Adipocyte (in vitro differentiated cells): Measurements from ENCODE around the gene MOB3C.
"Not testable (repeated sequence)": the region's sequence is repeated elsewhere in the genome, so short reads cannot be mapped to it uniquely, and the experiment has no call there.

Experiments used
- DNase-seq: peaks from one replicate; pipeline ENCODE4 v3.0.0-alpha.2; 2015; ENCODE audit warnings: low read depth
- H3K27me3 ChIP-seq: replicated peaks from 2 replicates; pipeline ENCODE4 v1.7.0; 2013; ENCODE audit warnings: mild to moderate bottlenecking, low read length, moderate library complexity; ENCODE audit not compliant: control insufficient read depth, insufficient read depth
- H3K36me3 ChIP-seq: 2 replicates; pipeline ENCODE4 v1.7.0; 2013; ENCODE audit warnings: low read length, mild to moderate bottlenecking, moderate library complexity; ENCODE audit not compliant: control insufficient read depth, insufficient read depth, severe bottlenecking
- H3K4me1 ChIP-seq: 2 replicates; pipeline ENCODE4 v1.7.0; 2013; ENCODE audit warnings: mild to moderate bottlenecking, low read length, moderate library complexity; ENCODE audit not compliant: control insufficient read depth, insufficient read depth
- H3K4me3 ChIP-seq: 2 replicates; pipeline ENCODE4 v1.7.0; 2013; ENCODE audit warnings: mild to moderate bottlenecking, low read length, moderate library complexity
- H3K9ac ChIP-seq: 2 replicates; pipeline ENCODE4 v1.7.0; 2013; ENCODE audit warnings: mild to moderate bottlenecking, low read length, moderate library complexity
- H3K9me3 ChIP-seq: 2 replicates; pipeline ENCODE4 v1.7.0; 2013; ENCODE audit warnings: mild to moderate bottlenecking, low read length, moderate library complexity; ENCODE audit not compliant: control insufficient read depth

MOB3C gene

GRCh38 chr1:46616277-46617107 is at the start of gene MOB3C:
MOB3C (minus strand) TSS chr1:46616811; CDS start chr1:46613321, 3,490 bp downstream.
- Histone ChIP-seq H3K36me3 (peaks cover 2% of the 10 kb centered on the region), H3K27me3 (peaks cover 6% of the 10 kb centered on the region), H3K4me1 (peaks cover 30% of the 10 kb centered on the region), H3K9me3 (no peaks in the 10 kb centered on the region), H3K9ac (peak within 1 kb of the TSS; percentile 93), H3K4me3 (peak within 1 kb of the TSS; percentile 89)
- DNase-seq = peak; percentile 91

GRCh38 chr1:46665983-46666382 is 49.4 kb upstream of the MOB3C start:
- Histone ChIP-seq H3K4me1 (peaks cover 12% of the 10 kb centered on the region), H3K4me3 (no peak overlapping the region), H3K9ac (no peak overlapping the region), H3K27me3 (no peaks in the 10 kb centered on the region), H3K9me3 (no peaks in the 10 kb centered on the region), H3K36me3 (peaks cover 14% of the 10 kb centered on the region)
- DNase-seq = no peak

GRCh38 chr1:46662919-46663318 is 46.3 kb upstream of the MOB3C start:
- not testable (repeated sequence) for H3K9ac ChIP-seq, H3K27me3 ChIP-seq, DNase-seq, H3K4me1 ChIP-seq, H3K4me3 ChIP-seq, H3K9me3 ChIP-seq
- H3K36me3 ChIP-seq = peaks cover 22% of the 10 kb centered on the region

GRCh38 chr1:46660116-46660515 is 43.5 kb upstream of the MOB3C start:
- H3K4me3 ChIP-seq, H3K27me3 ChIP-seq, H3K9me3 ChIP-seq, H3K4me1 ChIP-seq, DNase-seq, H3K9ac ChIP-seq: not testable (repeated sequence)
- H3K36me3 ChIP-seq = peaks cover 43% of the 10 kb centered on the region

GRCh38 chr1:46659307-46659870 is 42.8 kb upstream of the MOB3C start:
- no peak for DNase-seq
- H3K4me3 ChIP-seq = no peak overlapping the region
- peaks cover 2% of the 10 kb centered on the region for H3K9me3 ChIP-seq
- no peaks in the 10 kb centered on the region for H3K27me3 ChIP-seq
- H3K36me3 ChIP-seq = peaks cover 41% of the 10 kb centered on the region
- no peaks in the 10 kb centered on the region for H3K4me1 ChIP-seq
- H3K9ac ChIP-seq = no peak overlapping the region

- no peak overlapping the region for H3K9ac ChIP-seq
- peaks cover 34% of the 10 kb centered on the region for H3K36me3 ChIP-seq
- H3K4me1 ChIP-seq = peaks cover 15% of the 10 kb centered on the region
- H3K9me3 ChIP-seq = peaks cover 2% of the 10 kb centered on the region
- DNase-seq = no peak
- no peaks in the 10 kb centered on the region for H3K27me3 ChIP-seq
- H3K4me3 ChIP-seq = no peak overlapping the region
Observed at GRCh38 chr1:46657775-46658174, 41.2 kb upstream of the MOB3C start.

GRCh38 chr1:46656643-46657042 is 40.0 kb upstream of the MOB3C start:
- DNase-seq = no peak
- no peaks in the 10 kb centered on the region for H3K27me3 ChIP-seq
- H3K36me3 ChIP-seq = peaks cover 45% of the 10 kb centered on the region

GRCh38 chr1:46655848-46656247 is 39.2 kb upstream of the MOB3C start:
- peaks cover 2% of the 10 kb centered on the region for H3K9me3 ChIP-seq
- H3K4me1 ChIP-seq = peaks cover 18% of the 10 kb centered on the region
- H3K9ac ChIP-seq = no peak overlapping the region
- no peak overlapping the region for H3K4me3 ChIP-seq
- DNase-seq = no peak
- H3K36me3 ChIP-seq = peaks cover 45% of the 10 kb centered on the region
- no peaks in the 10 kb centered on the region for H3K27me3 ChIP-seq

More at GRCh38 chr1:46656643-46657042, 40.0 kb upstream of the MOB3C start:
- Histone ChIP-seq H3K4me3 (no peak overlapping the region), H3K4me1 (peaks cover 18% of the 10 kb centered on the region), H3K9ac (no peak overlapping the region), H3K9me3 (peaks cover 2% of the 10 kb centered on the region)

GRCh38 chr1:46654698-46655097 is 38.1 kb upstream of the MOB3C start:
- not testable (repeated sequence) for H3K27me3 ChIP-seq, H3K4me3 ChIP-seq, H3K9me3 ChIP-seq, DNase-seq, H3K9ac ChIP-seq
- Histone ChIP-seq H3K36me3 (peaks cover 55% of the 10 kb centered on the region), H3K4me1 (peaks cover 18% of the 10 kb centered on the region)

GRCh38 chr1:46654012-46654411 is 37.4 kb upstream of the MOB3C start:
- peaks cover 18% of the 10 kb centered on the region for H3K4me1 ChIP-seq
- peaks cover 2% of the 10 kb centered on the region for H3K9me3 ChIP-seq
- no peak for DNase-seq
- H3K27me3 ChIP-seq = no peaks in the 10 kb centered on the region
- peak overlapping the region; percentile 62 for H3K4me3 ChIP-seq
- peak overlapping the region; percentile 12 for H3K9ac ChIP-seq
- peaks cover 62% of the 10 kb centered on the region for H3K36me3 ChIP-seq

- no peaks in the 10 kb centered on the region for H3K27me3 ChIP-seq
- no peak for DNase-seq
- peaks cover 18% of the 10 kb centered on the region for H3K4me1 ChIP-seq
- peaks cover 65% of the 10 kb centered on the region for H3K36me3 ChIP-seq
- H3K9me3 ChIP-seq = peaks cover 2% of the 10 kb centered on the region
- H3K9ac ChIP-seq = peak overlapping the region; percentile 12
- H3K4me3 ChIP-seq = peak overlapping the region; percentile 62
Observed at GRCh38 chr1:46653405-46653958, 36.9 kb upstream of the MOB3C start.
